Keratinocyte (primary cell): Measurements from ENCODE around the gene CUBN. TPM values are rescaled to one million over a fixed set of nuclear protein-coding genes. Genes with fewer than 3 reads are reported as not detected.

Source experiments
- DNase-seq: peaks from one replicate; pipeline ENCODE4 v3.0.0-alpha.2; 2011; ENCODE audit warnings: low read depth, missing footprints, low spot score
- FAIRE-seq: peaks from 2 replicates; lab custom pipeline; 2011; peaks lifted over from hg19 to GRCh38; lab: Jason Lieb, UNC
- H2AFZ ChIP-seq: 2 replicates; pipeline ENCODE4 v1.6.0; 2012; ENCODE audit warnings: low read length, control low read depth, inconsistent platforms; ENCODE audit not compliant: control insufficient read depth
- H3K27ac ChIP-seq: 2 replicates; pipeline ENCODE4 v1.5.1; 2011; ENCODE audit warnings: low read length; ENCODE audit not compliant: control insufficient read depth, insufficient read depth
- H3K27me3 ChIP-seq: 3 replicates; pipeline ENCODE4 v1.6.0; 2011; ENCODE audit warnings: low read length; ENCODE audit not compliant: control insufficient read depth, insufficient read depth; ENCODE audit errors: extremely low read depth
- H3K36me3 ChIP-seq, 2 experiments: 2 replicates in 1 of 2; 3 replicates in 1 of 2; pipeline ENCODE4 v1.5.1; 2011; ENCODE audit warnings: low read length in 2 of 2, mild to moderate bottlenecking in 1 of 2; ENCODE audit not compliant: control insufficient read depth in 2 of 2, insufficient read depth in 2 of 2; ENCODE audit errors: extremely low read depth in 1 of 2
- H3K4me1 ChIP-seq: 3 replicates; pipeline ENCODE4 v1.5.1; 2011; ENCODE audit warnings: low read length; ENCODE audit not compliant: control insufficient read depth, insufficient read depth; ENCODE audit errors: extremely low read depth
- H3K4me2 ChIP-seq: 3 replicates; pipeline ENCODE4 v1.6.0; 2011; ENCODE audit warnings: low read depth, low read length; ENCODE audit not compliant: control insufficient read depth, insufficient read depth; ENCODE audit errors: extremely low read depth
- H3K4me3 ChIP-seq, 3 experiments: fragments of 200-600 bp in 1 of 3; sonication (generic) in 1 of 3; 2 replicates in 2 of 3; 3 replicates in 1 of 3; pipeline ENCODE4 v1.5.1; 2011 to 2016; ENCODE audit warnings: low read length in 3 of 3, mild to moderate bottlenecking in 3 of 3, control low read depth in 2 of 3, inconsistent platforms in 1 of 3, low read depth in 1 of 3, mixed read lengths in 1 of 3, mixed run types in 1 of 3, moderate library complexity in 1 of 3; ENCODE audit not compliant: control insufficient read depth in 2 of 3, insufficient read depth in 2 of 3; ENCODE audit errors: extremely low read depth in 1 of 3
- H3K79me2 ChIP-seq: 2 replicates; pipeline ENCODE4 v1.6.0; 2012; ENCODE audit warnings: low read length; ENCODE audit not compliant: control insufficient read depth, insufficient read depth
- H3K9ac ChIP-seq: 3 replicates; pipeline ENCODE4 v1.6.0; 2011; ENCODE audit warnings: low read length; ENCODE audit not compliant: control insufficient read depth, insufficient read depth; ENCODE audit errors: extremely low read depth
- H3K9me1 ChIP-seq: 3 replicates; pipeline ENCODE4 v1.6.0; 2011; ENCODE audit warnings: low read length; ENCODE audit not compliant: control insufficient read depth, insufficient read depth; ENCODE audit errors: extremely low read depth
- H3K9me3 ChIP-seq: 2 replicates; pipeline ENCODE4 v1.5.1; 2012; ENCODE audit warnings: low read depth, low read length; ENCODE audit not compliant: control insufficient read depth
- H4K20me1 ChIP-seq: 3 replicates; pipeline ENCODE4 v1.6.0; 2011; ENCODE audit warnings: low read length; ENCODE audit not compliant: control insufficient read depth, insufficient read depth; ENCODE audit errors: extremely low read depth
- EZH2 ChIP-seq: IDR thresholded peaks from one replicate; pipeline ENCODE4 v1.6.1; 2012; ENCODE audit warnings: inconsistent platforms, mild to moderate bottlenecking, low read length, moderate library complexity
- dilution Hi-C: fragments of 300-500 bp; cut with MboI; formaldehyde crosslinking; loops from one replicate; pipeline ENCODE4 v1.7.0; 2020; ENCODE audit warnings: low sequenced_read_pairs; ENCODE audit not compliant: extremely low pct_ligation_motif_present
- polyA plus RNA-seq, 5 experiments: library from polyadenylated mRNA; depleted of rRNA in 3 of 5; stranded (reverse) in 3 of 5; stranded (forward) in 1 of 5; unstranded in 1 of 5; fragments of >200 nt; gene quantifications; 1 replicate in 1 of 5; 2 replicates in 3 of 5; 3 replicates in 1 of 5; pipeline versions ENCODE4 v1.2.1 to v1.2.3, GENCODE V29; 2011 to 2012; ENCODE audit warnings: missing spikeins in 2 of 5, low read depth in 1 of 5, low replicate concordance in 1 of 5
- TF ChIP-seq, protein P1 (sequence below), 3 experiments: IDR thresholded peaks in 1 of 3; conservative IDR thresholded peaks in 1 of 3; optimal IDR thresholded peaks in 1 of 3; 2 replicates in 2 of 3; 3 replicates in 1 of 3; pipeline versions ENCODE3 to v1.5.1; 2011; ENCODE audit warnings: low read length in 3 of 3, mild to moderate bottlenecking in 3 of 3, moderate library complexity in 2 of 3, control low read depth in 1 of 3, inconsistent platforms in 1 of 3; ENCODE audit not compliant: insufficient read depth in 2 of 3; ENCODE audit errors: extremely low read depth in 1 of 3

CUBN gene
- polyA plus RNA-seq, 1 donor (not counting 4 experiments of a cell fraction or from before 2014, with no cell fraction given): 0.07 TPM

DNA sequence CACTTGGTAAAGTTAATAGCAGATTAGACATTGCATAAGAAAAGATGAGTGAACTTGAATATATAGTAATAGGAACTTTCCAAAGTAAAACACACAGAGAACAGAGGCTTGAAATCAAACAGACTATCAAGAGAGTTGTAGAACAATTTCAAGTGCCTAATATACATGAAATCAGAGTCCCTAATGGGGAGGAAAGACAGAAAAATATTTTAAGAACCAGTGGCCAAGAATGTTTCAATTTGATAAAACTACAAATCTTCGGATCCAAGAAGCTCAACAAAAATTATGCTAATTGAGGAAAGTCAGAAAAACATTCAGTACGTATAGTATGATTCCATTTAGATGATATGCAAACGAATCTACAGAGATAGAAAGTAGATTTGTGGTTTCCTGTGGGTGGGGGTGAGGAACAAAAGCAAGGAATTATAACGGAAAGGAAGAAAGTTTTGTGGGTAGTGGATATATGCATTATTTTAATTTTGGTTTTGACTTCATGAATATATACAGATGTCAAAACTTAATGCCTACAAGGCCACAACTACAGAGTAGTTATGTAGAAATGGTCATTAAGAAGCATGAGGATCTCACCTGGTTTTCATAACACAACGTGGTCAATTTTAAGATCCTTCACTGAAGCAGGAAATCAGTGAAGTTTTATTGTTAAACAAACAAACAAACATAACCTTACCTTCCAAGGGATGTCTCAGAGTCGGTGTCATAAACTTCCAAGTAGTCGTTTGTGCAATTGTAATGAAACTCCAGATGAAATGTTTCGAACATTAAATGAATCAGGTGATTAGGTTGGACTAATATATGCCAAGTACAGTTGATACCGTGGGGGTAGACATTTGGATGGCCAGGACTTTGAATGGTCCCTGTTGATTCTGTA lies 62.0 kb downstream of the CUBN start:
- FAIRE-seq (no peak), DNase-seq (no peak)
- Histone ChIP-seq H4K20me1 (no peaks in the 10 kb centered on the region), H3K27ac (no peak overlapping the region), H3K9me3 (no peaks in the 10 kb centered on the region), H3K4me1 (peaks cover 18% of the 10 kb centered on the region), H3K9me1 (no peaks in the 10 kb centered on the region), H3K9ac (no peak overlapping the region), H3K79me2 (no peaks in the 10 kb centered on the region), H3K36me3 (no peaks in the 10 kb centered on the region), H3K27me3 (no peaks in the 10 kb centered on the region), H2AFZ (no peak overlapping the region), H3K4me3 (no peak overlapping the region), H3K4me2 (no peak overlapping the region)
- dilution Hi-C loops: no loop called here
- no peak for TF ChIP-seq EZH2
- TF ChIP-seq, protein P1, sequence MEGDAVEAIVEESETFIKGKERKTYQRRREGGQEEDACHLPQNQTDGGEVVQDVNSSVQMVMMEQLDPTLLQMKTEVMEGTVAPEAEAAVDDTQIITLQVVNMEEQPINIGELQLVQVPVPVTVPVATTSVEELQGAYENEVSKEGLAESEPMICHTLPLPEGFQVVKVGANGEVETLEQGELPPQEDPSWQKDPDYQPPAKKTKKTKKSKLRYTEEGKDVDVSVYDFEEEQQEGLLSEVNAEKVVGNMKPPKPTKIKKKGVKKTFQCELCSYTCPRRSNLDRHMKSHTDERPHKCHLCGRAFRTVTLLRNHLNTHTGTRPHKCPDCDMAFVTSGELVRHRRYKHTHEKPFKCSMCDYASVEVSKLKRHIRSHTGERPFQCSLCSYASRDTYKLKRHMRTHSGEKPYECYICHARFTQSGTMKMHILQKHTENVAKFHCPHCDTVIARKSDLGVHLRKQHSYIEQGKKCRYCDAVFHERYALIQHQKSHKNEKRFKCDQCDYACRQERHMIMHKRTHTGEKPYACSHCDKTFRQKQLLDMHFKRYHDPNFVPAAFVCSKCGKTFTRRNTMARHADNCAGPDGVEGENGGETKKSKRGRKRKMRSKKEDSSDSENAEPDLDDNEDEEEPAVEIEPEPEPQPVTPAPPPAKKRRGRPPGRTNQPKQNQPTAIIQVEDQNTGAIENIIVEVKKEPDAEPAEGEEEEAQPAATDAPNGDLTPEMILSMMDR (optimal IDR thresholded peaks at IDR 0.05 in 1 of 3, IDR thresholded peaks at IDR 0.05 in 1 of 3, conservative IDR thresholded peaks at IDR 0.05 in 1 of 3; ENCODE audit: extremely low read depth in 1 of 3, insufficient read depth in 2 of 3, low read length in 3 of 3): no peak

- no peak overlapping the region for H2AFZ ChIP-seq
- no peaks in the 10 kb centered on the region for H3K9me1 ChIP-seq
- no peaks in the 10 kb centered on the region for H3K79me2 ChIP-seq
- H3K36me3 ChIP-seq: no peaks in the 10 kb centered on the region
- H4K20me1 ChIP-seq: no peaks in the 10 kb centered on the region
- no peaks in the 10 kb centered on the region for H3K27me3 ChIP-seq
- no peak overlapping the region for H3K4me2 ChIP-seq
- H3K9me3 ChIP-seq: no peaks in the 10 kb centered on the region
- H3K4me3 ChIP-seq: no peak overlapping the region
- FAIRE-seq (peak; percentile 23), DNase-seq (no peak)
- peaks cover 24% of the 10 kb centered on the region for H3K4me1 ChIP-seq
- no peak overlapping the region for H3K9ac ChIP-seq
- TF ChIP-seq EZH2: no peak
- TF ChIP-seq, protein P1 (optimal IDR thresholded peaks at IDR 0.05 in 1 of 3, IDR thresholded peaks at IDR 0.05 in 1 of 3, conservative IDR thresholded peaks at IDR 0.05 in 1 of 3; ENCODE audit: extremely low read depth in 1 of 3, insufficient read depth in 2 of 3, low read length in 3 of 3): no peak
- no peak overlapping the region for H3K27ac ChIP-seq
- dilution Hi-C loops: no loop called here
These were observed 62.8 kb downstream of the CUBN start for GRCh38 chr10:17066807-17067206.
